C4-2B (cell line): Measurements from ENCODE around the gene ANO10.
"Not testable (repeated sequence)": the region's sequence is repeated elsewhere in the genome, so short reads cannot be mapped to it uniquely, and the experiment has no call there.

Experiments
- CTCF ChIP-seq: fragments of 450-650 bp; conservative IDR thresholded peaks from 2 replicates; pipeline ENCODE4 v1.5.1; 2017; ENCODE audit warnings: mild to moderate bottlenecking
- ZFX ChIP-seq: fragments of 450-650 bp; IDR thresholded peaks from 2 replicates; pipeline ENCODE4 v1.6.1; 2017

GRCh38 chr3:43661376-43661775 is 39.6 kb upstream of the ANO10 start:
- not testable (repeated sequence) for TF ChIP-seq CTCF, ZFX
